IPS-NIHi7 (cell line): ENCODE measurements around the gene SWAP70.
A peak's percentile ranks its signal among the peaks of the same experiment; 100 is the strongest.

Experiments
- DNase-seq: peaks from one replicate; pipeline ENCODE4 v3.0.0; 2012; ENCODE audit warnings: mixed read lengths; ENCODE audit errors: extremely low spot score

Gene SWAP70

GRCh38 chr11:9651899-9652748, 11.8 kb upstream of the SWAP70 start:
- no peak for DNase-seq

GRCh38 chr11:9653871-9654270, 10.0 kb upstream of the SWAP70 start:
- no peak for DNase-seq

GRCh38 chr11:9656864-9657263, 7.0 kb upstream of the SWAP70 start:
- no peak for DNase-seq

GRCh38 chr11:9657531-9657930, 6.3 kb upstream of the SWAP70 start:
- no peak for DNase-seq

GRCh38 chr11:9660886-9661285, 3.0 kb upstream of the SWAP70 start:
- no peak for DNase-seq

- DNase-seq, result no peak
Measured at GRCh38 chr11:9662273-9662672, 1.6 kb upstream of the SWAP70 start.

- DNase-seq, result peak; percentile 48
Measured at GRCh38 chr11:9664276-9665171, 647 bp downstream of the SWAP70 start.

- DNase-seq, result no peak
Measured at GRCh38 chr11:9665749-9666148, 1.9 kb downstream of the SWAP70 start.

- no peak for DNase-seq
Measured at GRCh38 chr11:9669954-9670353, 6.1 kb downstream of the SWAP70 start.

- DNase-seq, result no peak
Measured at GRCh38 chr11:9672288-9672916, 8.5 kb downstream of the SWAP70 start.

GRCh38 chr11:9672918-9673317, 9.0 kb downstream of the SWAP70 start:
- DNase-seq, result no peak

GRCh38 chr11:9675691-9676090, 11.8 kb downstream of the SWAP70 start:
- no peak for DNase-seq

- DNase-seq, result no peak
Measured at GRCh38 chr11:9677951-9678350, 14.1 kb downstream of the SWAP70 start.

GRCh38 chr11:9678576-9678975, 14.7 kb downstream of the SWAP70 start:
- DNase-seq, result peak; percentile 23

GRCh38 chr11:9680028-9680427, 16.2 kb downstream of the SWAP70 start:
- DNase-seq, result no peak

- no peak for DNase-seq
Measured at GRCh38 chr11:9681583-9682372, 17.9 kb downstream of the SWAP70 start.

- no peak for DNase-seq
Measured at GRCh38 chr11:9687711-9688477, 24.0 kb downstream of the SWAP70 start.

GRCh38 chr11:9688716-9689511, 25.0 kb downstream of the SWAP70 start:
- DNase-seq, result peak; percentile 31

GRCh38 chr11:9689721-9690120, 25.8 kb downstream of the SWAP70 start:
- no peak for DNase-seq

GRCh38 chr11:9691865-9692264, 28.0 kb downstream of the SWAP70 start:
- DNase-seq, result no peak
